HepG2 (cell line): ENCODE results near the gene ACOXL. TPM values are rescaled to one million over a fixed set of nuclear protein-coding genes. Genes with fewer than 3 reads are reported as not detected.

Experiments
- ATAC-seq: fragments of 200-7000 bp; cut with Tn5 transposase; 3 replicates; pipeline ENCODE4 v1.9.1; 2020; ENCODE audit warnings: mild to moderate bottlenecking, moderate library complexity
- BruUV-seq: library from RNA; stranded (reverse); fragments of 400-500 nt; replicated peaks from 2 replicates; lab custom pipeline; 2021; lab: Mats Ljungman, UMichigan
- CTCF ChIA-PET: fragments of 300-600 bp; formaldehyde crosslinking; extraction: SDS; loops from one replicate; lab custom pipeline; 2021; ENCODE audit warnings: low total read pairs, inconsistent platforms, low intra/inter-chr PET ratio; lab: Yijun Ruan, JAX
- POLR2A ChIA-PET: fragments of 350-600 bp; sonication (Branson Sonifier 250); formaldehyde crosslinking; loops from one replicate; lab custom pipeline; 2020; ENCODE audit warnings: antibody characterized with exemption, inconsistent platforms; lab: Yijun Ruan, JAX
- DNase-seq: peaks from one replicate; pipeline ENCODE4 v3.0.0-alpha.2; 2015; ENCODE audit warnings: low spot score
- FAIRE-seq: peaks from 3 replicates; lab custom pipeline; 2011; peaks lifted over from hg19 to GRCh38; lab: Jason Lieb, UNC
- H2AFZ ChIP-seq: one replicate; pipeline ENCODE4 v1.6.1; 2011; ENCODE audit warnings: low read length, inconsistent platforms
- H3K27ac ChIP-seq: fragments of 300-600 bp; 3 replicates; pipeline ENCODE4 v1.8.0; 2011; ENCODE audit warnings: mixed run types, mild to moderate bottlenecking, mixed read lengths, low read length, inconsistent platforms; ENCODE audit not compliant: insufficient read depth; ENCODE audit errors: extremely low read length
- H3K27me3 ChIP-seq, 2 experiments: fragments of 200-600 bp in 1 of 2; 2 replicates in 1 of 2; 3 replicates in 1 of 2; pipeline versions ENCODE4 v1.6.0 to v1.8.0; 2011; ENCODE audit warnings: low read length in 2 of 2, mild to moderate bottlenecking in 2 of 2, moderate library complexity in 2 of 2, inconsistent platforms in 1 of 2; ENCODE audit not compliant: insufficient read depth in 2 of 2, control insufficient read depth in 1 of 2
- H3K36me3 ChIP-seq, 2 experiments: fragments of 200-600 bp in 1 of 2; replicated peaks in 1 of 2; 2 replicates in 1 of 2; 3 replicates in 1 of 2; pipeline versions ENCODE4 v1.5.1 to v1.8.0; 2011; ENCODE audit warnings: low read length in 2 of 2, inconsistent platforms in 1 of 2; ENCODE audit not compliant: insufficient read depth in 2 of 2, control insufficient read depth in 1 of 2
- H3K4me1 ChIP-seq: 2 replicates; pipeline ENCODE4 v1.5.1; 2012; ENCODE audit warnings: low read length, inconsistent platforms; ENCODE audit not compliant: insufficient read depth
- H3K4me2 ChIP-seq: 2 replicates; pipeline ENCODE4 v1.6.0; 2011; ENCODE audit warnings: low read depth, low read length, inconsistent platforms
- H3K4me3 ChIP-seq, 3 experiments: fragments of 200-600 bp in 1 of 3; sonication (generic), shearing (Covaris generic) in 1 of 3; replicated peaks in 1 of 3; 2 replicates each; pipeline ENCODE4 v1.5.1; 2011 to 2016; ENCODE audit warnings: low read length in 3 of 3, inconsistent platforms in 2 of 3, low read depth in 2 of 3, mild to moderate bottlenecking in 2 of 3, control low read depth in 1 of 3, mixed read lengths in 1 of 3; ENCODE audit not compliant: insufficient read depth in 1 of 3
- H3K79me2 ChIP-seq: one replicate; pipeline ENCODE4 v1.6.1; 2011; ENCODE audit warnings: low read length, inconsistent platforms; ENCODE audit not compliant: insufficient read depth
- H3K9ac ChIP-seq: 2 replicates; pipeline ENCODE4 v1.6.0; 2011; ENCODE audit warnings: mild to moderate bottlenecking, low read depth, low read length, inconsistent platforms; ENCODE audit not compliant: insufficient read depth
- H3K9me3 ChIP-seq: 2 replicates; pipeline ENCODE4 v1.5.1; 2012; ENCODE audit warnings: mild to moderate bottlenecking, low read length
- H4K20me1 ChIP-seq: 2 replicates; pipeline ENCODE4 v1.6.0; 2011; ENCODE audit warnings: inconsistent platforms, mild to moderate bottlenecking, low read length, moderate library complexity; ENCODE audit not compliant: insufficient read depth
- ARHGAP35 ChIP-seq: sonication (generic); formaldehyde crosslinking; IDR thresholded peaks from 2 replicates; pipeline ENCODE4 v1.9.0; 2022; ENCODE audit warnings: mild to moderate bottlenecking, inconsistent platforms, moderate library complexity, missing genetic modification reagents, borderline replicate concordance
- ARID2 ChIP-seq: sonication (generic); formaldehyde crosslinking; IDR thresholded peaks from 2 replicates; pipeline ENCODE4 v1.8.1; 2022; ENCODE audit warnings: mild to moderate bottlenecking, missing genetic modification reagents, borderline replicate concordance
- CENPT ChIP-seq: sonication (generic); formaldehyde crosslinking; IDR thresholded peaks from 2 replicates; pipeline ENCODE4 v1.8.0; 2022; ENCODE audit warnings: low read depth, mild to moderate bottlenecking, moderate library complexity, missing genetic modification reagents
- CSRNP1 ChIP-seq: sonication (generic); formaldehyde crosslinking; IDR thresholded peaks from 2 replicates; pipeline ENCODE4 v1.8.1; 2023; ENCODE audit warnings: mild to moderate bottlenecking, missing genetic modification reagents
- FOXA3 ChIP-seq: IDR thresholded peaks from 2 replicates; pipeline ENCODE4 v1.6.1; 2016; ENCODE audit warnings: missing genetic modification reagents, missing compliant biosample characterization
- FOXK2 ChIP-seq: fragments of 450-650 bp; IDR thresholded peaks from 2 replicates; pipeline ENCODE4 v1.6.1; 2016
- HMGXB3 ChIP-seq: sonication (generic); formaldehyde crosslinking; IDR thresholded peaks from 2 replicates; pipeline ENCODE4 v1.4.0; 2020; ENCODE audit warnings: missing genetic modification reagents, borderline replicate concordance
- KLF6 ChIP-seq: IDR thresholded peaks from 2 replicates; pipeline ENCODE4 v1.8.0; 2016; ENCODE audit warnings: missing biosample characterization, missing genetic modification reagents
- ONECUT2 ChIP-seq: sonication (generic); formaldehyde crosslinking; IDR thresholded peaks from 2 replicates; pipeline ENCODE4 v1.4.0; 2020; ENCODE audit warnings: missing genetic modification reagents
- POGK ChIP-seq: sonication (generic); formaldehyde crosslinking; conservative IDR thresholded peaks from 2 replicates; pipeline ENCODE4 v1.8.0; 2022; ENCODE audit warnings: mild to moderate bottlenecking, moderate library complexity, missing genetic modification reagents
- REL ChIP-seq: sonication (generic); formaldehyde crosslinking; conservative IDR thresholded peaks from 2 replicates; pipeline ENCODE4 v1.8.0; 2022; ENCODE audit warnings: mild to moderate bottlenecking, missing genetic modification reagents, moderate library complexity
- SOX6 ChIP-seq, 2 experiments: fragments of 450-650 bp in 1 of 2; sonication (generic) in 1 of 2; formaldehyde crosslinking in 1 of 2; IDR thresholded peaks; 2 replicates each; pipeline versions ENCODE4 v1.4.0 to v1.6.1; 2017 to 2020; ENCODE audit warnings: antibody characterized with exemption in 1 of 2, mild to moderate bottlenecking in 1 of 2, missing genetic modification reagents in 1 of 2
- SSRP1 ChIP-seq: IDR thresholded peaks from 2 replicates; pipeline ENCODE4 v1.6.1; 2016; ENCODE audit warnings: control low read depth
- ZNF235 ChIP-seq: sonication (generic); formaldehyde crosslinking; IDR thresholded peaks from 2 replicates; pipeline ENCODE4 v1.8.1; 2023; ENCODE audit warnings: mild to moderate bottlenecking, missing genetic modification reagents, borderline replicate concordance
- ZNF577 ChIP-seq: sonication (generic); formaldehyde crosslinking; IDR thresholded peaks from 2 replicates; pipeline ENCODE4 v1.4.0; 2020; ENCODE audit warnings: mild to moderate bottlenecking, low read depth, missing genetic modification reagents, borderline replicate concordance
- ZNF607 ChIP-seq: sonication (generic); formaldehyde crosslinking; IDR thresholded peaks from 2 replicates; pipeline ENCODE4 v1.5.1; 2020; ENCODE audit warnings: missing genetic modification reagents, mild to moderate bottlenecking, borderline replicate concordance
- WGBS: methylation state at CpG from one replicate; pipeline ENCODE4 v1.1.6; 2017; ENCODE audit warnings: low lambda C conversion rate; 5-methylcytosine and 5-hydroxymethylcytosine counted together
- in situ Hi-C: cut with HindIII; loops from 2 replicates; pipeline ENCODE4 v1.10.0; 2017; ENCODE audit warnings: low pct_unique_long_range_greater_than_20kb; ENCODE audit not compliant: extremely low pct_ligation_motif_present
- intact Hi-C: fragments of 100-400 bp; cut with micrococcal nuclease; formaldehyde crosslinking; loops from one replicate; pipeline ENCODE4 v1.10.0; 2022; ENCODE audit not compliant: unreplicated experiment
- polyA plus RNA-seq, 8 experiments: library from polyadenylated mRNA; depleted of rRNA in 3 of 8; stranded (reverse) in 7 of 8; unstranded in 1 of 8; fragments of >200 nt; fragmentation: Illumina TruSeq in 4 of 8; extraction: Trizol in 4 of 8; gene quantifications; 2 replicates each; pipeline versions ENCODE4 v1.2.1 to v1.2.3, GENCODE V29; 2011 to 2016; ENCODE audit warnings: low read depth in 4 of 8, missing spikeins in 1 of 8, mixed read lengths in 1 of 8; ENCODE audit not compliant: insufficient read depth in 1 of 8
- total RNA-seq, 5 experiments: library from RNA; depleted of rRNA; stranded (reverse); fragments of >200 nt; fragmentation: Illumina TruSeq; extraction: Trizol; gene quantifications; 2 replicates each; pipeline ENCODE4 v1.2.3, GENCODE V29; 2016; ENCODE audit warnings: low read depth in 1 of 5

ACOXL gene
- total and polyA plus RNA-seq, 2 of the 13 experiments (the other 11 are each of a cell fraction or from before 2014, with no cell fraction given) = not detected

- TF ChIP-seq POGK (CRISPR knock-in tag) (no peak), SOX6 (IDR thresholded peaks at IDR 0.05) (no peak), SOX6 (CRISPR knock-in tag; IDR thresholded peaks at IDR 0.05) (no peak), ONECUT2 (no peak), ZNF607 (CRISPR knock-in tag) (no peak), FOXA3 (CRISPR knock-in tag) (no peak), FOXK2 (no peak)
- TF ChIP-seq, all 625 proteins: peak for 0
Observed at GRCh38 chr2:110929528-110929927, 197.2 kb downstream of the ACOXL start (continued).

- ATAC-seq (no peak), DNase-seq (no peak)
- H3K9ac ChIP-seq = no peak overlapping the region
- CTCF ChIA-PET = no interaction called here
- no peaks in the 10 kb centered on the region for H4K20me1 ChIP-seq
- in situ Hi-C loops (no loop called here), intact Hi-C loops (no loop called here)
- POLR2A ChIA-PET = no interaction called here
- no peaks in the 10 kb centered on the region for H3K4me1 ChIP-seq
- BruUV-seq = no TSS peak
- H3K36me3 ChIP-seq = no peaks in the 10 kb centered on the region
- no peak overlapping the region for H3K4me2 ChIP-seq
- H3K4me3 ChIP-seq = no peak overlapping the region
- H3K79me2 ChIP-seq = no peaks in the 10 kb centered on the region
- H3K27ac ChIP-seq = no peak overlapping the region
- TF ChIP-seq SSRP1 (CRISPR knock-in tag) (no peak), CENPT (CRISPR knock-in tag) (no peak), ZNF235 (CRISPR knock-in tag) (no peak), ARID2 (no peak), ARHGAP35 (CRISPR knock-in tag) (no peak), HMGXB3 (CRISPR knock-in tag) (no peak), REL (no peak), KLF6 (CRISPR knock-in tag) (no peak), CSRNP1 (CRISPR knock-in tag) (no peak), ZNF577 (CRISPR knock-in tag) (no peak)
- TF ChIP-seq, all 625 proteins: peak for 0
- H3K27me3 ChIP-seq = peaks cover 0 to 2% of the 10 kb centered on the region in 2 experiments; a peak in 2 of 5 replicates
- H3K9me3 ChIP-seq = peaks cover 23% of the 10 kb centered on the region
- no peak overlapping the region for H2AFZ ChIP-seq
- WGBS = 5% methylated on average over 2 of the region's 2 CpGs
- no peak for FAIRE-seq
Observed at GRCh38 chr2:110931648-110932047, 199.3 kb downstream of the ACOXL start.
